Activated effector memory CD4-positive, alpha-beta T cell treated with anti-CD3 and anti-CD28 coated beads, Interleukin-2, amount 50 U/mL, for 16 hours (primary cell): ENCODE measurements around the gene DNAJB9.
A peak's percentile ranks its signal among the peaks of the same experiment; 100 is the strongest.

Experiments used
- DNase-seq: peaks from one replicate; pipeline ENCODE4 v3.0.0-alpha.2; 2020

The DNAJB9 gene

GRCh38 chr7:108570146-108570755 lies 577 bp downstream of the DNAJB9 start:
- DNase-seq = peak; percentile 81

GRCh38 chr7:108572480-108572879 lies 2.8 kb downstream of the DNAJB9 start:
- DNase-seq = no peak

- no peak for DNase-seq
These were observed 5.5 kb downstream of the DNAJB9 start for GRCh38 chr7:108575156-108575555.

- DNase-seq = no peak
These were observed 6.4 kb downstream of the DNAJB9 start for GRCh38 chr7:108576116-108576515.

GRCh38 chr7:108578937-108579336 lies 9.3 kb downstream of the DNAJB9 start:
- no peak for DNase-seq

GRCh38 chr7:108580298-108580697 lies 10.6 kb downstream of the DNAJB9 start:
- DNase-seq = no peak

- no peak for DNase-seq
These were observed 12.2 kb downstream of the DNAJB9 start for GRCh38 chr7:108581655-108582491.

- no peak for DNase-seq
These were observed 14.5 kb downstream of the DNAJB9 start for GRCh38 chr7:108584211-108584610.

- DNase-seq = no peak
These were observed 16.2 kb downstream of the DNAJB9 start for GRCh38 chr7:108585843-108586242.

- DNase-seq = no peak
These were observed 16.6 kb downstream of the DNAJB9 start for GRCh38 chr7:108586274-108586710.

GRCh38 chr7:108589199-108589598 lies 19.5 kb downstream of the DNAJB9 start:
- DNase-seq = no peak

GRCh38 chr7:108589874-108590273 lies 20.2 kb downstream of the DNAJB9 start:
- no peak for DNase-seq

GRCh38 chr7:108590606-108591005 lies 20.9 kb downstream of the DNAJB9 start:
- no peak for DNase-seq

GRCh38 chr7:108592646-108593201 lies 23.1 kb downstream of the DNAJB9 start:
- DNase-seq = no peak

GRCh38 chr7:108596560-108596959 lies 26.9 kb downstream of the DNAJB9 start:
- no peak for DNase-seq

- DNase-seq = no peak
These were observed 28.5 kb downstream of the DNAJB9 start for GRCh38 chr7:108598153-108598552.

- DNase-seq = no peak
These were observed 29.4 kb downstream of the DNAJB9 start for GRCh38 chr7:108598914-108599580.

- no peak for DNase-seq
These were observed 30.7 kb downstream of the DNAJB9 start for GRCh38 chr7:108600399-108600798.

GRCh38 chr7:108603656-108604306 lies 34.1 kb downstream of the DNAJB9 start:
- DNase-seq = no peak

- no peak for DNase-seq
These were observed 34.8 kb downstream of the DNAJB9 start for GRCh38 chr7:108604307-108605077.

- no peak for DNase-seq
These were observed 36.0 kb downstream of the DNAJB9 start for GRCh38 chr7:108605559-108606201.

- no peak for DNase-seq
These were observed 40.0 kb downstream of the DNAJB9 start for GRCh38 chr7:108609643-108610042.
